SW 1271 (cell line): ENCODE data around the gene EIF6.
"Not testable (repeated sequence)": the region's sequence is repeated elsewhere in the genome, so short reads cannot be mapped to it uniquely, and the experiment has no call there.

Experiments
- DNase-seq, 2 experiments: peaks; one replicate each; lab custom pipeline; 2025; lab: John Stamatoyannopoulos, UW

EIF6 gene

GRCh38 chr20:35284267-35284991 is at the start of gene EIF6:
Gene EIF6, minus strand, starts transcription at chr20:35284772. Its CDS starts 285 bp downstream, at chr20:35284487.
- DNase-seq = peak; percentile 99

- no peak for DNase-seq
Observed at GRCh38 chr20:35333606-35334005, 49.0 kb upstream of the EIF6 start.

GRCh38 chr20:35332540-35333200 is 48.1 kb upstream of the EIF6 start:
- no peak for DNase-seq

GRCh38 chr20:35329435-35330139 is 45.0 kb upstream of the EIF6 start:
- DNase-seq = peak; percentile 66 to 89

- no peak for DNase-seq
Observed at GRCh38 chr20:35328689-35329088, 44.1 kb upstream of the EIF6 start.

GRCh38 chr20:35328095-35328685 is 43.6 kb upstream of the EIF6 start:
- no peak for DNase-seq

- DNase-seq = peak in 1 of 2 experiments; percentile 74
Observed at GRCh38 chr20:35327074-35327976, 42.8 kb upstream of the EIF6 start.

- no peak for DNase-seq
Observed at GRCh38 chr20:35326740-35327073, 42.1 kb upstream of the EIF6 start.

GRCh38 chr20:35326021-35326739 is 41.6 kb upstream of the EIF6 start:
- no peak for DNase-seq

- no peak for DNase-seq
Observed at GRCh38 chr20:35325401-35325800, 40.8 kb upstream of the EIF6 start.

- peak; percentile 91 to 92 for DNase-seq
Observed at GRCh38 chr20:35320396-35321126, 36.0 kb upstream of the EIF6 start.

GRCh38 chr20:35319871-35320197 is 35.3 kb upstream of the EIF6 start:
- peak; percentile 71 to 84 for DNase-seq

GRCh38 chr20:35319192-35319870 is 34.8 kb upstream of the EIF6 start:
- DNase-seq = no peak

- peak; percentile 99 for DNase-seq
Observed at GRCh38 chr20:35318502-35319157, 34.1 kb upstream of the EIF6 start.

GRCh38 chr20:35317416-35318210 is 33.0 kb upstream of the EIF6 start:
- DNase-seq = no peak

- DNase-seq = no peak
Observed at GRCh38 chr20:35316086-35316485, 31.5 kb upstream of the EIF6 start.

- not testable (repeated sequence) for DNase-seq
Observed at GRCh38 chr20:35315632-35316020, 31.1 kb upstream of the EIF6 start.
